Endothelial cell (in vitro differentiated cells): ENCODE data around the gene HES4. TPM values are rescaled to one million over a fixed set of nuclear protein-coding genes. Genes with fewer than 3 reads are reported as not detected.

Source experiments
- DNase-seq: peaks from one replicate; pipeline ENCODE4 v3.0.0; 2021; ENCODE audit warnings: low spot score
- H3K27ac Mint-ChIP-seq: one replicate; pipeline ENCODE4 v1.8.0; 2021; ENCODE audit warnings: mixed read lengths, inconsistent platforms; ENCODE audit not compliant: unreplicated experiment
- H3K27me3 Mint-ChIP-seq: one replicate; pipeline ENCODE4 v1.8.0; 2021; ENCODE audit warnings: mild to moderate bottlenecking, moderate library complexity, mixed read lengths, inconsistent platforms; ENCODE audit not compliant: unreplicated experiment
- H3K36me3 Mint-ChIP-seq: one replicate; pipeline ENCODE4 v1.8.0; 2021; ENCODE audit warnings: mild to moderate bottlenecking, low read depth, mixed read lengths, inconsistent platforms; ENCODE audit not compliant: unreplicated experiment
- H3K4me1 Mint-ChIP-seq: one replicate; pipeline ENCODE4 v1.8.0; 2021; ENCODE audit warnings: mild to moderate bottlenecking, mixed read lengths, inconsistent platforms; ENCODE audit not compliant: unreplicated experiment
- H3K4me3 Mint-ChIP-seq: one replicate; pipeline ENCODE4 v1.8.0; 2021; ENCODE audit warnings: mild to moderate bottlenecking, mixed read lengths, inconsistent platforms; ENCODE audit not compliant: unreplicated experiment
- H3K9me3 Mint-ChIP-seq: one replicate; pipeline ENCODE4 v1.8.0; 2021; ENCODE audit warnings: mixed read lengths, inconsistent platforms; ENCODE audit not compliant: unreplicated experiment
- total RNA-seq: library from RNA; stranded (reverse); fragmentation: NEBNext Ultra II Directional; extraction: Animal tissue kit (Norgen Biotek cat#: 25700); gene quantifications from one replicate; pipeline ENCODE4 v1.2.1, GENCODE V29; 2021; ENCODE audit not compliant: unreplicated experiment
- TF ChIP-seq, protein P1 (sequence below): fragments of 200-600 bp; sonication (generic); IDR thresholded peaks from one replicate; pipeline ENCODE4 v1.5.0; 2021; ENCODE audit warnings: antibody characterized with exemption; ENCODE audit not compliant: unreplicated experiment

The HES4 gene
- total RNA-seq, 1 donor from 2014 or later: 144 TPM

DNA sequence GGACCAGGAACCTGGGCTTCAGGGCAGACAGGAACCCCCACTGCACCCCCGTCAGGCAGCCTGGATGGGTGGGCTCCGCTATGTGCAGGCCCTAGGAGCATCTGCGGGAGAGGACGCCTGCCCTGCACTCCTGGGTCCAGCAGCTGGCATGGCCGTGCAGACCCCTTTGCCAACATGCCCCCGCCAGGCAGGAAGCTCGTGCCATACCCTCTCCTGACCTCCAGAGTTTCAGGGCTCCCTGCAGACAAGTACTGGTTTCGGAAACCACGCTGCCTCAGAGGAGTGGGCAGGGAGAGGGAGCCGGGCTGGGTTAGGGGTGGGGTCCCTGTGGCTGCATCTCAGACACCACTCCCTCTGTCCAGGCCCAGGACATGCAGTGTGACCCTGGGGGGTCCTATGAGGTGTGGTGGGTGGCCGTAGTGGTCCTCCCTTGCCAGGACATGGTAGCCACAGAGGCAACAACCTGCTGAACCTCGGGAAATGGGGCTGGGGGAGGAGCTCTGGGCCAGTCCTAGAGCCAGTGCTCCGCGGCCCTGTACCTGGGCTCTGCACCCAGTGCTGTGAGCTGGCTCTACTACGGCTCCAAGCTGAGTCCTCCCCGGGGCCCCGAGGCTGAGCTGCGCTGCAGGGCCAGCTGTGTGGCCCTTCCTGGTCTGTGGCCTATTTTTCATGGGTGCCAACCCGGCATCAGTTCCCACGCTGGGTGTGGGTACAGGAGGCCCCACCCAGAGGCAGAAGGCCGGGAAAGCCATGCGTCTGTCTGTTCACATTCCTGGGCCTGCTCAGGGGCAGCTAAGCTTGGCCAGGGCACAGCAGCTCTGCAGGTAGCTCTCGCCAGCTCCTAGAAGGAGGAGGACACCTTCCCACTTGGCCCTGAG lies 32.2 kb downstream of the HES4 start:
- Mint-ChIP-seq H3K9me3 (no peaks in the 10 kb centered on the region), H3K27me3 (peaks cover 14% of the 10 kb centered on the region)
- TF ChIP-seq, protein P1, sequence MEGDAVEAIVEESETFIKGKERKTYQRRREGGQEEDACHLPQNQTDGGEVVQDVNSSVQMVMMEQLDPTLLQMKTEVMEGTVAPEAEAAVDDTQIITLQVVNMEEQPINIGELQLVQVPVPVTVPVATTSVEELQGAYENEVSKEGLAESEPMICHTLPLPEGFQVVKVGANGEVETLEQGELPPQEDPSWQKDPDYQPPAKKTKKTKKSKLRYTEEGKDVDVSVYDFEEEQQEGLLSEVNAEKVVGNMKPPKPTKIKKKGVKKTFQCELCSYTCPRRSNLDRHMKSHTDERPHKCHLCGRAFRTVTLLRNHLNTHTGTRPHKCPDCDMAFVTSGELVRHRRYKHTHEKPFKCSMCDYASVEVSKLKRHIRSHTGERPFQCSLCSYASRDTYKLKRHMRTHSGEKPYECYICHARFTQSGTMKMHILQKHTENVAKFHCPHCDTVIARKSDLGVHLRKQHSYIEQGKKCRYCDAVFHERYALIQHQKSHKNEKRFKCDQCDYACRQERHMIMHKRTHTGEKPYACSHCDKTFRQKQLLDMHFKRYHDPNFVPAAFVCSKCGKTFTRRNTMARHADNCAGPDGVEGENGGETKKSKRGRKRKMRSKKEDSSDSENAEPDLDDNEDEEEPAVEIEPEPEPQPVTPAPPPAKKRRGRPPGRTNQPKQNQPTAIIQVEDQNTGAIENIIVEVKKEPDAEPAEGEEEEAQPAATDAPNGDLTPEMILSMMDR: no peak

DNA sequence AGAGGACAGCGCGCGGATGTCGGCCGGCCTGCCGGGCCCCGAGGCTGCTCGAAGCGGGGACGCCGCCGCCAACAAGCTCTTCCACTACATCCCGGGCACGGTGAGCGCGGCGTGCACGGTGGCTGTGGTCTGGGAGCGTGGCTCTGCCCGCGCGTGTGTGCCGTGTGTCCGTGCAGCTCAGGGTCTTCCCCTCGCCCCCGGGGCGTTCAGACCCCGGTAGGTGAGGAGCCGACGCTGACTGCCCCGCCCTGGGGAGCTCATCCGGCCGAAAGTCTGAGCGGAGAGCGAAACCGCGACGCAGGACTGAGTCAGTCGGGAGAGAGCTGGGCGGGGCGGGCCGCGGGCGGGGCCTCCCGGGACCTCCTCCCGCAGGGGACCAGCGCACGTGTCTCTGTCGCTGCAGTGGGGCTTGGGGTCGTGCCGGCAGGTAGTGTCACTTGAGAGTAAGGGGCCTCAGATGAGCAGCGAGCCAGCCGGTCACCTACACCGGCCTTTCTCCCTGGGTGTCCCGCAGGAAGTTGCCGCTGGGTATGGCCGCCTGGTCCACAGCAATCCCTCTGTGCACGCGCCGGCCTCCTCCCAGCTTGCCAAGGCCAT lies 33.1 kb downstream of the HES4 start:
- DNase-seq: peak; percentile 41
- Mint-ChIP-seq H3K4me3 (no peak overlapping the region), H3K4me1 (no peaks in the 10 kb centered on the region), H3K9me3 (no peaks in the 10 kb centered on the region), H3K27ac (no peak overlapping the region), H3K27me3 (peaks cover 14% of the 10 kb centered on the region), H3K36me3 (no peaks in the 10 kb centered on the region)
- TF ChIP-seq, protein P1: no peak

More for the DNA sequence above, 32.2 kb downstream of the HES4 start:
- no peaks in the 10 kb centered on the region for H3K36me3 Mint-ChIP-seq
- H3K27ac Mint-ChIP-seq: no peak overlapping the region
- H3K4me3 Mint-ChIP-seq: no peak overlapping the region
- no peaks in the 10 kb centered on the region for H3K4me1 Mint-ChIP-seq
- no peak for DNase-seq

DNA sequence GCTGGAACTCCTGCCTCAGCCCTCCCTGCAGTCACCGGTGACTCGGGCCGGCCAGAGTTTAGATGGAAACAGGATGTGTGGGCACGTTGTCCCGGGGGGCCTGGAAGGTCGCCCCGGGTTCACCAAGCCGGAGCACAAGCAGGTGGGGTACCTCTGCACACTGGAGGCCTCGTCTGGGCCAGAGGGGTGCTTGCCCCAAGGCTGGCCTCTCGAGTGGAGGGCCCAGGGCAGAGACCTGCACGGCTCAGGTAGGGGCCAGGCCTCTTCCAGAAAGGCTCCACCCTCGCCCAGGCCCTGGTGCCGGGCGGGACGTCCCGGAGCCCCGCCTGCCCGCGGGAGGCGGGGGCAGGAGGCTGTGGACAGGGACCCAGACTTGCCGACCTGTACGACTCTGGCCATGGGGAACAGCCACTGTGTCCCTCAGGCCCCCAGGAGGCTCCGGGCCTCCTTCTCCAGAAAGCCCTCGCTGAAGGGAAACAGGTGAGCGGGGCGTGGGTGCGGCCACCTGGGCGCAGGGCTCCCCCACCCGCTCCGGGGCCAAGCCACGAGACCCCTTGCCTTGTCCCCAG lies 33.7 kb downstream of the HES4 start, which contains the start of gene PLEKHN1:
PLEKHN1 (plus strand) TSS at position 348 of the 569 bp plus-strand sequence; CDS start at position 398, 50 bp downstream.
- Mint-ChIP-seq H3K4me1 (no peaks in the 10 kb centered on the region), H3K27ac (no peak within 1 kb of the TSS), H3K9me3 (no peaks in the 10 kb centered on the region), H3K36me3 (no peaks in the 10 kb centered on the region), H3K4me3 (no peak within 1 kb of the TSS), H3K27me3 (peaks cover 14% of the 10 kb centered on the region)
- no peak for DNase-seq
- TF ChIP-seq, protein P1: no peak

DNA sequence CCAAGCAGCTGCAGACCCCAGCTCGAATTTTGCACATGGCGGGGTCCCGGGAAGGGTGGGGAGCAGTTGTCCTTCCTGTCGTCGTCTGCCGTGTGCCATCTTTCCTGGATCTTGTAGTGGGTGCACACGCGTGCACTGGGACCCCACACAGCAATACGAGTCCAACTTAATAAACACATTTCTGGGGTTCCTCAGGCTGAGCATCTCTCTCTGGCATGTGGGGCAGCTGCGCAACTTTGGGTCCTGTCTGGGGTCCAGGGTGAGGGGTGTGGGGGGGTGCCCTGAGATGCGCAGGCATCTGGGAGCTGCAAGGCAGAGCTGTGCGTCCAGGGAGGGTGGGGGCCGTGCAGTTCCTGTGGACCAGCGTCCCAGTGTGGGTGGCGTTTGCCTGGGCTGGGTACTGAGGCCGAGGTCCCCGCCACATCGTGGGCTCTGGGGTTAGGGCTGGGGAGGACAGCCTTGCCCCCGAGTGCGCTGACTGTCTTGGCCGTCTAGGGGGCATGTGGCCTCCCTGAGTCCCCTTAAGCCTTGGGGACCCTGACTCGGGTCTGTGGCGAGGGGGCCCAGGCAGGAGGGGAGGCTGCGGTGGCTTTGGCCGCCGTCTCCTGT lies 34.3 kb downstream of the HES4 start:
- H3K27me3 Mint-ChIP-seq: peaks cover 14% of the 10 kb centered on the region
- no peak for DNase-seq
- no peaks in the 10 kb centered on the region for H3K4me1 Mint-ChIP-seq
- H3K4me3 Mint-ChIP-seq: no peak overlapping the region
- no peaks in the 10 kb centered on the region for H3K36me3 Mint-ChIP-seq
- H3K27ac Mint-ChIP-seq: no peak overlapping the region
- no peaks in the 10 kb centered on the region for H3K9me3 Mint-ChIP-seq
- TF ChIP-seq, protein P1: no peak
